Activated CD8-positive, alpha-beta memory T cell treated with anti-CD3 and anti-CD28 coated beads for 4 hours (primary cell): ENCODE data around the gene TSPAN4.

Source experiments
- DNase-seq, 2 donors: peaks; one replicate each; pipeline ENCODE4 v3.0.0-alpha.2; 2020; ENCODE audit warnings: low read depth in 2 of 2

The TSPAN4 gene

GRCh38 chr11:836274-836673, 6.4 kb upstream of the TSPAN4 start:
- no peak for DNase-seq

GRCh38 chr11:836700-837099, 6.0 kb upstream of the TSPAN4 start:
- no peak for DNase-seq

- no peak for DNase-seq
These were observed 5.3 kb upstream of the TSPAN4 start for GRCh38 chr11:837189-837989.

GRCh38 chr11:837990-838307, 4.7 kb upstream of the TSPAN4 start:
- DNase-seq: no peak

- DNase-seq: no peak
These were observed 4.0 kb upstream of the TSPAN4 start for GRCh38 chr11:838441-839279.

- DNase-seq: no peak
These were observed 3.4 kb upstream of the TSPAN4 start for GRCh38 chr11:839280-839623.

- no peak for DNase-seq
These were observed 2.6 kb upstream of the TSPAN4 start for GRCh38 chr11:839875-840617.

- DNase-seq: no peak
These were observed 677 bp upstream of the TSPAN4 start for GRCh38 chr11:841981-842369.

GRCh38 chr11:843086-843734, 558 bp downstream of the TSPAN4 start:
- no peak for DNase-seq

GRCh38 chr11:843818-844692, 1.4 kb downstream of the TSPAN4 start:
- DNase-seq: no peak

- no peak for DNase-seq
These were observed 2.3 kb downstream of the TSPAN4 start for GRCh38 chr11:844693-845644.

GRCh38 chr11:845872-846495, 3.3 kb downstream of the TSPAN4 start:
- no peak for DNase-seq

GRCh38 chr11:846496-847098, 3.9 kb downstream of the TSPAN4 start:
- no peak for DNase-seq

- no peak for DNase-seq
These were observed 5.2 kb downstream of the TSPAN4 start for GRCh38 chr11:847876-848275.

GRCh38 chr11:848380-848931, 5.8 kb downstream of the TSPAN4 start:
- peak; percentile 21 to 28 for DNase-seq

GRCh38 chr11:849104-849824, 6.6 kb downstream of the TSPAN4 start:
- no peak for DNase-seq

GRCh38 chr11:849951-850774, 7.5 kb downstream of the TSPAN4 start:
- no peak for DNase-seq
